ENCODE measurements around the gene CCDC200.

CCDC200 gene

GRCh38 chr17:43211123-43211479 is 17.3 kb downstream of the CCDC200 start:
- TF ChIP-seq CTCF (IDR thresholded peaks at IDR 0.05), result no peak

- no peak for TF ChIP-seq CTCF (IDR thresholded peaks at IDR 0.05)
These were observed 17.8 kb downstream of the CCDC200 start for GRCh38 chr17:43210576-43210975.

GRCh38 chr17:43200127-43200526 is 28.3 kb downstream of the CCDC200 start:
- TF ChIP-seq CTCF (IDR thresholded peaks at IDR 0.05), result no peak

GRCh38 chr17:43199633-43200032 is 28.8 kb downstream of the CCDC200 start:
- TF ChIP-seq CTCF (IDR thresholded peaks at IDR 0.05), result no peak

GRCh38 chr17:43193251-43193650 is 35.2 kb downstream of the CCDC200 start:
- TF ChIP-seq CTCF (IDR thresholded peaks at IDR 0.05), result no peak

- TF ChIP-seq CTCF (IDR thresholded peaks at IDR 0.05), result no peak
These were observed 44.5 kb downstream of the CCDC200 start for GRCh38 chr17:43183921-43184320.

- TF ChIP-seq CTCF (IDR thresholded peaks at IDR 0.05), result no peak
These were observed 52.3 kb downstream of the CCDC200 start for GRCh38 chr17:43176119-43176570.

All from LNCAP (cell line).